HK-2 (cell line): Measurements from ENCODE around the gene GATAD1.
"Not testable (repeated sequence)": the region's sequence is repeated elsewhere in the genome, so short reads cannot be mapped to it uniquely, and the experiment has no call there.

Experiments used
- DNase-seq: peaks from one replicate; pipeline ENCODE4 v3.0.0-alpha.2; 2018; ENCODE audit not compliant: unreplicated experiment

Gene GATAD1, protein sequence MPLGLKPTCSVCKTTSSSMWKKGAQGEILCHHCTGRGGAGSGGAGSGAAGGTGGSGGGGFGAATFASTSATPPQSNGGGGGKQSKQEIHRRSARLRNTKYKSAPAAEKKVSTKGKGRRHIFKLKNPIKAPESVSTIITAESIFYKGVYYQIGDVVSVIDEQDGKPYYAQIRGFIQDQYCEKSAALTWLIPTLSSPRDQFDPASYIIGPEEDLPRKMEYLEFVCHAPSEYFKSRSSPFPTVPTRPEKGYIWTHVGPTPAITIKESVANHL

DNA sequence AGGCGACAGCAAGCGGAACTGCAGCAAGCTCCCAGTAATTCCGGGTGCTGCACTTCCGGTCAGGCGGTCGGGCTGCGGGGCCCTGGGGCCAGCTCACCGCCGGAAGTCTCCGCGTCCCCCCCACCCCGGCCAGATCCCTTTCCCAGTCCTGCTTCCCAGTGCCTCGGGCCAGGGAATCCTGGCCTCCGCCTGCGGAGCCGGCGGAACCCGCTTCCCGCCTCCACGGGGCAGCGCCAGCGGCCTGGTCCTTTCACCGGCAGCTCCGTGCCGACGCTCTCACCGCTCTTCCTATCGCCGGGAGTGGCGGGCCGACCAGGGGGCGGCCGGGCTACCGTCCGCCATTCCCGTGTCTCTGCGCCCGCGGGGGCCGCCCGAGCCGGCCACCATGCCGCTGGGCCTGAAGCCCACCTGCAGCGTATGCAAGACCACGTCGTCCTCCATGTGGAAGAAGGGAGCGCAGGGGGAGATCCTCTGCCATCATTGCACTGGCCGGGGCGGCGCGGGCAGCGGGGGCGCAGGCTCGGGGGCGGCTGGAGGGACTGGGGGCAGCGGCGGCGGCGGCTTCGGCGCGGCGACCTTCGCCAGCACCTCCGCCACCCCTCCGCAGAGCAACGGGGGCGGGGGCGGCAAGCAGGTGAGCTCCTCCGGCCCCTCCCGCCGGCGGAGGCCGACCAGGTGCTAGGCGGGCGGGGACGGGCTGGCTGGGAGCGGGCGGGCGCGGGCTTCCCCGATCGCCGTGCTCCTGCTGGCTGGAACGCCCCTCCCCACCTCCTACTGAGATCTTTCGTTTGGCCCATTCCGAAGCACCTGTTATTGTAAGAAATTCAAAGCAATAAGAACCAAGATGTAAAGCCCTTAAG, at the start of gene GATAD1:
GATAD1 (plus strand) TSS at position 138 of the 860 bp plus-strand sequence; CDS start at position 386, 248 bp downstream.
- DNase-seq = peak; percentile 92

DNA sequence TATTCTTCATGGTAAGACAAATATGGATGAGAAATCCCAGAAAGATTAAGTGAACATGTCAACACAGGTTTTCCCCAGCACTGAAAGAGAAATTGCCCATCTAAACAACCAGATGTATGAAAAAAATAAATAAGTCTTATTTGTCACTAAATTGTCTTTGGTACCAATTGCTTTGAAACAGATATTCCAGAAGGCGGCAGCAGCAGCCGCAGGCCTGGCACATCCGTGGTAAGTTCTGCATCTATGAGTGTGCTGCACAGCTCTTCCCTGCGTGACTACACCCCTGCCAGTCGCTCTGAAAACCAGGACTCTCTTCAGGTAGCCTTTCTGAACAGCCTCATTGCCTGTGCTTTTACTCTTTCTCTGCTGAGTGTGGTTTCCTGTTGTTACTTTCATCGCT, 49.7 kb upstream of the GATAD1 start:
- no peak for DNase-seq

DNA sequence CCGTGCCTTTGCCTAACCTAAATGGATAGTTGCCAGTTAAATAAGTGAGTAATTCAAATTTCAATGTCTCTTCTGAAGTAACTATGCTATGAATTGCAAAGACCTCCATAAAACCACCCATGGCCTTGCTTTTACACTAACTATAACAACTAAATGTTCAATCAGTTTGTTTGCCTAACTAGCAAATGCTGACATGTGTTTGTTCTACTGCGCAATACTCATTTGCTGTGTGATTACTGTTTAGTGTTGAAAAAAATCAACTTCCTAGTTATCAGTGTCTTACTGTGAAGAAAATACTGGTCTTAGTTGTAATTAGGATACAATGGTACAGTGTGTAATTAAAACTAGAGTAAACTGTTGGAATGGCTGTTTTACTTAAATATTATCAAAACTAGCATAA, 47.3 kb upstream of the GATAD1 start:
- DNase-seq = no peak

DNA sequence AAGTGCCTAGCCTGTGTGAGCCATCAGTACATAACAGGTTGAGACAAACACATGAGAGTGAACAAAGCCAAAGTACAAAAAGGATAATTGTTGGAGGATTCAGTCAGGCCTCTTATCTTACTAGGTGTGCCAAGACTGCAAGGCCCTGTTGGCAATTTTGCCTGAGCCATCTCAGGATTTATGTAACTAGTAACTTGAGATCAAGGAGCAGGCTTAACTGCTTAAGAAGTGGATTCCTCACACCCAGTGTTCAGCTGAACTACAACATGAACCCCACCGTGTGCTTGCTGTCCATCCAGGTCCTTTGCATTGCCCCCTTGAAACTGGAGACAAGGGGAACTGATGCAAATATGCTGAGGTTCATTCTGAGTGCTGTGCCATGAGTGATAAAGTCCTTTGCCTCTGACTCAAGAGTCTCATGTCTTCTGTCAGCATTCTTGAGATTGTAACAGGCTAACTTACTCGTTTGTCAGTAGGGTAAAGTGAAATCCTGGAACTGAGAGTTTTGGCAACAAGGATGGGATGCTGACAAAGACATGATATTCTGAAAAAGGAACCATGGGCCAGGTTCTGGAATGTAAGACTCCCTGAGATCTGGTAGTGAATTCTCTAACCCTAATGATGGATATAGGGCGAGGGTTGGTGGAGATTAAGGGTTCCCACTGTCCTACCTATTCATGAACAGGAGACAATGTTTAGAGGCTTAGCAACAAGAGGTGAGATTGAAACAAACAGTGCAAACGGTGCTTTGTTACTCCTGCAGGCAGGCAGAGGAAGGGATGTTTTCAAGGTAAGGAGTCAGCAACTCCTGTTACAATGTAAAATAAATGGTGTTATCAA, 44.1 kb upstream of the GATAD1 start:
- DNase-seq = no peak

DNA sequence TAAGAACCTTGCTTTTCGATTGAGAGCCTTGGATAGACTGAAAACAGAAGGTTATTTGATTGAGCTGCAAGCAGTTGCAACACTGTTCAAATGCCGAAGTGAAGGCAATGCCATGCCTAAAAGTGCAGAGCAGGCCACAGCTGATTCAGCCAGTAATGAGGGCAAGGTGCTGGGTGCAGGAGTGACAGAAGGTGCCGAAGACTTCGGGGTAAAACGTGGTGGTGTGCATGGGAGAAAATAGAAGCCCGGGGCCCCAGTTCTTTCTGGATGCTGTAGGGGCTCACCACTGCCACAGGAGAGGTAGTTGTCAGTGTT, 43.6 kb upstream of the GATAD1 start:
- no peak for DNase-seq

DNA sequence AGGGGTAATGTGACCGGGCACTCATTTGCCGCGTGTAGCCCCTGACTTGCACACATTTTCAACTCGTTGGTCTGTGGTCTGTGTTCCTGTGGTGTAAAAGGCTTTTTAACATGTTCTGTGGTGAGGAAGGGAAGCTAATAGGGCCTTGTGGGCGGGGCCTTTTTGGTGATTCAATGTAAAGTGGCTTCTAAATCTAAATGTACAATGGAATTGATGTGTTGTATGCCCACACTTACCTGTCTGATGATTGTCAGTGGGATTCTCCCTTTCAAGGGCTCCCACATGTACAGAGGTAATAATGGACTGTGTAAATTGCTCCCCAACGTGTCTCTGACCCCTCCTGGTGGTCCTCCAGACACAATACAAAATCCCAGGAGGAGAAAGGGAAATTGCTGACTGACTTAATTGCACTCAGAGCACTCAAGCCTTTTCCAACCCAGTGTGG, 43.1 kb upstream of the GATAD1 start:
- DNase-seq = no peak

DNA sequence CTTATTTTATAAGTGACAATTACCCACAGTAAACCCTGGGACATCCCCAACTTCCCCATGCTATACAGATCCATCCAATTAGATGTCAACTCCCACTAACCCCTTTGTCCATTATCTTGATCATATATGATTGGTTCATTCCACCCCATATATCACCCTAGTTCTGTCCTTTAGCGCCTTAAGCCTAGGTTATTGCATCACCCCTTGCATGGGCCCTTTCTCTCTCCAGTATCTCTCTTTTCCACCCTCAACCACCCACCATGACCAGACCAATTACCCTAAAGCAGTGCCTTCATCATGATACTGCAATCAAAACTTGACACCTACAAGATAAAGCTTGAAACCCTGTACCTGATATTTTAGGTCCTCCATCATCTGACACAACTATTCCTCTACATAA, 37.9 kb upstream of the GATAD1 start:
- no peak for DNase-seq

DNA sequence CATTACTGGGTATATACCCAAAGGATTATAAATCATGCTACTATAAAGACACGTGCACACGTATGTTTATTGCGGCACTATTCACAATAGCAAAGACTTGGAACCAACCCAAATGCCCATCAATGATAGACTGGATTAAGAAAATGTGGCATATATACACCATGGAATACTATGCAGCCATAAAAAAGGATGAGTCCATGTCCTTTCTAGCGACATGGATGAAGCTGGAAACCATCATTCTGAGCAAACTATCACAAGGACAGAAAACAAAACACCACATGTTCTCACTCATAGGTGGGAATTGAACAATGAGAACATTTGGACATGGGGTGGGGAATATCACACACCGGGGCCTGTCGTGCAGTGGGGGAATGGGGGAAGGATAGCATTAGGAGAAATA, 37.1 kb upstream of the GATAD1 start:
- not testable (repeated sequence) for DNase-seq

DNA sequence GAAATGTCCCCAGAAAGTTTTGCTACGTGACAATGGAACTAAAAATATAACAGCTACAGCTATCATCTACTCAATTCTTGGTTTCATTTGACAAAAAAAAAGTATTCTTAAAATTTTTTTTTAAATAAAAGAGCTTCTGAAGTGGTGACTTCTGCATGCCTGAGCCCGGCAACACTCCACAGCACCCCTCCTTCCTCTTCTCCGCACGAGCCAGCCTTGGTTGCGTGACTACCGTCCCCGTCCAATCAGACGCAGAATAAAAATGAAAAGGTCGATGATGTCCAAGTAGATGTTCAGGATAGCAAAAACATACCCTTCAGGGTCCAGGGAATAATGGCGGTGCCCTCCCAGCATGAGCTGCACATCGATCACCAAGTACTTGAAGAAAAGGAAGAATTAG, 34.5 kb upstream of the GATAD1 start:
- DNase-seq = no peak

DNA sequence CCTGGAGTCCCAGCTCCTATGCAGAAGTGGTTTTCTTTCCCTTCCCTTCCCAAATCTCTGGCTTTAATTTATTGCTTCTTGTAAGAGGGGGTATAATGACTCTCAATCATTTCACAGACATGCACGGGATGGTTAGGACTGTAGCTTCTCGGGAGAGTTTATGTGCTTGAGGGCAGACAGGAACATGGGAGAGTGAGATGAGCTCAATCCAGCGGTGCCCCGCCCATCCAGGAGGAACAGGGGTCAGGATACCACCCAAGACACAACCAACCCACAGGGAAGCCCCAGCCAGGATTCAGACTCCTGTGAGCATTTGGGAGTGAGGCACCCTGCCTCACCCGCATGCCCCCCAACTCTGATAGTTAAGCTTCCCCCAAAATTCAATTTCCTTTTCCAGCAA, 33.7 kb upstream of the GATAD1 start:
- DNase-seq = no peak

DNA sequence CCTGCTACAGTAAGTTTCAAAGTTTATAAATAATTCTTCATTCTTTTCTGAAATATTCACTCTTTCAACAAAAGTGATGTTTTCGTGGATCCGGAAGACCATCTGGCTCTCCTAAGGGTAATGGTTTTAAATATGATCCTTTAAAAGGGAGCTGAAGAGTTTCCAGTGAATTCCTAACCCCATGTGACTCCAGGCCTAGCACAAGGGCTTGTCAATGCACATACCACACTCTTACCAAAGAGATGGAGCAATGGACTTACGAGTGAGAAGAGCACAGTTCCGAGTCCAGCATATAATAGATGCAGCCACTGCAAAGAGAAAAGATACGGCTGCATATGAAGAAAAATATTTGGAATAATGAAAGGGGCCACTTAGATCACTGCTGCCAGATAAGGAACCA, 32.1 kb upstream of the GATAD1 start:
- no peak for DNase-seq

DNA sequence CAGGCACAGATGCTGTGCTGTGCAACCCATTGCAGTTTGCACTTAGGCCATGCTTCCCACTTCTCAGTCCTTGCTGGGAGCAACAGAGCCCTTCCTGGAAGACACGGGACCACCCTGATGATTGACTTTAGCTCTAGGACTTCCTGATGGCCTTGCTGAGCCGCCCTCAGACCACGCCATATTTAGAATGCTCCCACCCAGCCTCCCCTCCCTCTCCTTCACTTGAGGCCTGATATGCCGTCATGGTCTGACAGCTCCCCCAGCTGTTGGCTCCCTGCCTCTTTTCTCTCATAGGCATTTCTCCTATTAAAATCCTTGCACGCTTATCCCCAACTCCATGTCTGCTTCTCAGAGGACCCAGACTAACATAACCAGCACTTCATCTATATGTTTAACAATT, 29.4 kb upstream of the GATAD1 start:
- no peak for DNase-seq

DNA sequence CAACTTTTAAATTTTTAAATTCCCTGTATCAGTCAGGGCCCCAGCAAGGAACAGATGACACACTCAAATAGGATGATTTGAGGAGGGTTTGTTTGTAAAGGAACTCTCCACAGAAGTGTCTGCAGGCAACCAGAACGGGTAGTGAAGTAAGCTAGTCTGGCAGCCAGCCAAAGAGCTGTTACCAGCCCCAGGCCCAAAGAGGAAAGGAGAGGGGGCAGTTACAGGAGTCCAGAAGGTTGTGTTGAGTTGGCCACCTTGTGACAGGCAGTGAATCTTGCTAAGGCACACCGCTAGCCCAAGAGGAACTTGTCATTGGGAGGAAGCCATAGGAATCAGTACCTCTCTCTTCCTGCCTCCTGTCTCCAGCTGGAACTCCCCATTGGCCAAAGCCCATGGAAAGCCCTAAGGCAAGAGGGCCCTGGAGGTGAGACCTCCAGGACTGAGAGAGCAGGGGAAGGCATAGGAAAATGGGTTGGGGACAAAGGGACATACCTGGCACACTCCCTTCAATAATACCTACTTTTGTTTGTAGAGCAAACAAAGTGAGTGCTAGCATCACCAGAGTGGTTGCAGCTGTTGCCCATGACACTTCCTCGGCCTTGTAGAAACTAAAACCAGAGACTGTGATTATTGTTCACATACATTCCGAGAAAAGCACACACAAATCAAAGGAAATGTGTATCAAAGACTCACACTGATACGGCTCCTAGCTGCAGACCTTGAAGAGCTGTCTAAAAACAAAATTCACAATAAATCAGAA, 25.4 kb upstream of the GATAD1 start:
- no peak for DNase-seq

DNA sequence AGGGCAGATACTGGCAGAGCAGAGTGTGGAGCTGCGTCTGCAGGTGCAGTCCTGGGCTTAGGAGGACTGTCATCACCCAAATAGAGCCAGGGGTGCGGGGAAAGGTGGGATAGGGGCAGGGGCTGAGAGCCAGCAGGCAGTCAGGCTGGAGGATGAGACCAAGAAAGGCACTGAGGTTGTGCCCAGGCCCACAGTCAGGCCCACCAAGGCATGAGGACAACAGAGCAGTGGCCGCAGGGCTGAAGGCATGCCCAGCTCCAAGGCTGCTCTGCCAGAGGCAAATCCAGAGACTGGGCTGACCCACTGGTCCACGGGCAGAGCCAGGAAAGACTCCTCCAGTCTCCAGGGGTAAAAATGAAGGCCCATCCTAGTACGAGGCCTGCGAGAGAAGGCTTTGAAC, 24.4 kb upstream of the GATAD1 start:
- DNase-seq = no peak

DNA sequence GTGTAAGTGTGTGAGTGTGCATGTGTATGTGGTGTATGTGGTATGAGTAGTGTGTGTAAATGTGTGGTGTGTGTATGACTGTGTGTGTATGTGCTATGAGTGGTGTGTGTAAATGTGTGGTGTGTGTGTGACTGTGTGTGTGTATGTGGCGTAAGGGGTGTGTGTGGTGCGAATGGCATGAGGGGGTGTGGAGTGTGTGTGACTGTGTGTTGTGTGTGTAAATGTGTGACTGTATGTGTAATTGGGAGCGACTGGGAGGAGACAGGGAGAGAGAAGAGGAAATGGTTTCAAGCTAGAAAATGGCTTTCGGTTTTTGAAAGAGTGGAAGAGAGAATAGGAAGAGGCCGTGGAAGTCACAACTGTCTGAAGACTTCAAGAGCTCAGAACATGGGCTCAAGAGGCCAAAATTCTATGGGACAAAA, 23.6 kb upstream of the GATAD1 start:
- DNase-seq = no peak

DNA sequence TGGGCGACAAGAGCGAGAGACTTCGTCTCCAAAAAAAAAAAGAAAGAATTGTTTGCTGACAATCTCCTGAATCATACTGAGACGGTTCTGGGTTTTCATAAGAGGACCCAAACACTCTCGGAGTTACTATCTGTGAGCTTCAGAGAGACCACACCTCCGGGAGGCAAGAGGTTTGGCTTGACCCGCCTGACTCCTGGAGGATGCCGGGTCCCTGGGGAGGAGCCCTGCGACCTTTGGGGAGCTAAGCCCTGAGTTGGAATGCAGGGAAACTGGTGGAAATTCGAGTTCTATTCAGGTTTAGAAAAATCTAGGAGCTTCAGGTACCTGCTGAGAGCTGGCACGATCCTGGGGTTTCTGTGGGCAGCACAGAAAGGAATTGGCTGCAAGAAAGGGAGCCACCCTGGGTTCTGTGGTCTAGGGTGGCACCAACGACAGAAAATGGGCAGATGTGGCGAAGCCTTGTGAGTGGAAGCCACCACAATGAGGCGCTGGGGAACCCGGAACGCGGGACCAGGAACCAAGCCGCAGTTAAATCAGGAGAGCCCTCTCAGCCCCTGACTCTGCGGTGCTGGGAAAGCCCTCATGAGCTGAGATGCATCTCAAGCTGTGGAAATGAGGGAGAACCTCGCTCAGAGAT, 21.9 kb upstream of the GATAD1 start:
- DNase-seq = no peak

DNA sequence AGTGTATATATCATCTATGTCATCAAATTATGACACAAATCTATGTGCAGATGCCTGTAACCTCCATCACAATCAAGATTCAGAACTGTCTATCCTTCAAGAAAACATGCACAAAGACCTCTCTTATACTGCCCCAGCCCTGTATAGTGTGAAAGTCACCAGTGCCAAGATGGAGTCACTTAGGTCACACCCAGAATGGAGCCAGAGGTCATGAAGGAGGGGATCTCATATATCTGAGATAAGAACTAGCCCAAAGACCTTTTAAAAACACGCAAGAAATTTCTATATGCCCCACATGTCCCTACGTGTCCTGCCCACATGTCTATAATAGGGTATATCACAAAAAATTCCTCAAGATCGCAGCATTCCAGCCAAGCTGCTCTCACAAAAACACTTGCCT, 20.1 kb upstream of the GATAD1 start:
- no peak for DNase-seq

DNA sequence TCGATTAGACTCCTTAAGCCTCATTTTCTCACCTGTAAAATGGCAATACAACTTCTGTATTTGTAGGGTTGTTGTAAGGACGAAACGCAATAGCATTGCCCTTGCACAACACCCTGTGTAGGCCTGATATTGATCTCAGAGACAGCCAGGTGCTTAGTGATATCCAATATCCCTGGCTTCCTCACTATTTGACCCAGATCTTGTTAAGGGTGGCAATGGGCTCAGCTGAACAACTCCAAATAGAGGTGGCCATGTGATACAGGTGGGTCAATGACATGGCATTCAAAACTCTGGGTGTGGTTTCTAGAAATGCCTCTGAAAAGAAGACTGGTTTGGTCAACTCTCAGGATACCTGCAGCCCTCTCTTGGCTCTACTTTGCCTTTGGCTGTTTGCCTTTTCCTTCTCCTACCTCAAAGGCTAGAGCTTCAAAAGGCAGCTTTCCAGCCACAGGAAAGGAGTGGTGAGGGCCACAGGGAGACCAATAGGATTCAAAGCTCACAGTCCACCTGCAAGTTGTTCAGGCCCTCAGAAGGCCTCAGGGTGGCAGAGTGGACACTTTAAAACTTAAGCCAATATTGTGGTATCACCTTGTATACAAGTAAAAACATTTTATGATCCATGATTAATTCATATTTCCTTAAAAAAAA, 14.9 kb upstream of the GATAD1 start:
- no peak for DNase-seq

DNA sequence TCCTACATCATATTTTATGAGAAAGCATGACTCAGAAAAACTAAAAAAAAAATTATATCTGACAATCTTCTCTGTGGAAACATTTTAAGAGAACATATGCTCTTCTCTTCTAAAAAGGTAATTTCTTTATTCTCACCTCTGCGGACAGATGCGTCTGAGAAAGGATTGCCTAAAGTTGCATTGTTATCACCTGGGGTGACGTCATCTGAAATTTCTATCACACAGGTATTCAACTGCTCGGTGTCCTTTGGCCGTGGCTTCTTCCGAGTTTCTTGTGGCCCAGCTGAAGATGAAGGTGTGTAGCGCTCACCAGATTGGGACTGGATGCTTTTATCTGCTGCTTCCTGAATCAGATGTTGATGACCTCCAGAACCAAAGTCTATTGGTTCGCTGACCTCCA, 14.3 kb upstream of the GATAD1 start:
- no peak for DNase-seq

DNA sequence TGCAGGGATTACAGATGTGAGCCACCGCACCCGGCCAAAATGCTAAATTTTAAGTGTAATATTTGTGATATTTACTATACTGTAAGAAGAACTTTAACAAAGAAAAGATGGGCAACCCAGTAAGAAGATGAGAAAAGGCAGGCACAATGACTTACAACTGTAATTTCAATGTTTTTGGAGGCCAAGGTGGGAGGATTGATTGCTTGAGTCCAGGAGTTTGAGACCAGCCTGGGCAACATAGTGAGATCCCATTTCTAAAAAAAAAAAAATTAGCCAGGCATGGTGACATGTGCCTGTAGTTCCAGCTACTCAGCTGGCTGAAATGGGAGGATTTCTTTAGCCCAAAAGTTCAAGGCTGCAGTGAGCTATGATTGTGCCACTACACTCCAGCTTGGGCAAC, 11.7 kb upstream of the GATAD1 start:
- no peak for DNase-seq
